ENCODE results near the gene CD300LD.

DNA sequence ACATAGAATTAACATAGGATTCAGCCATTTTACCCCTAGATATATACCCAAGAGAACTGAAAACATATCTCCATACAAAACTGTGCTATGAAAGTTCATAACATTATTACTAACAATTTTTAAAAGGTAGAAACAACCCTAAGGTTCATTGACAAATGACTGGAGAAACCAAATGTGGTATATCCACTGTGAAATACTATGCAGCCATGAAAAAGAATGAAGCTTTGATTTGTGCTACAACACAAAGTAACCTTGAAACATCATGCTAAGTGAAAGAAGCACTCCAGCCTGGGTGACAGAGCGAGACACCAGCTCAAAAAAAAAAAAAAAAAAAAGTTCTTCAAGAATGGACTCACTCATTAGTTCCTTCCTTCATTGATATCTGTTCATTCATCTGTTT, 580 bp downstream of the CD300LD start:
- TF ChIP-seq, protein P1, sequence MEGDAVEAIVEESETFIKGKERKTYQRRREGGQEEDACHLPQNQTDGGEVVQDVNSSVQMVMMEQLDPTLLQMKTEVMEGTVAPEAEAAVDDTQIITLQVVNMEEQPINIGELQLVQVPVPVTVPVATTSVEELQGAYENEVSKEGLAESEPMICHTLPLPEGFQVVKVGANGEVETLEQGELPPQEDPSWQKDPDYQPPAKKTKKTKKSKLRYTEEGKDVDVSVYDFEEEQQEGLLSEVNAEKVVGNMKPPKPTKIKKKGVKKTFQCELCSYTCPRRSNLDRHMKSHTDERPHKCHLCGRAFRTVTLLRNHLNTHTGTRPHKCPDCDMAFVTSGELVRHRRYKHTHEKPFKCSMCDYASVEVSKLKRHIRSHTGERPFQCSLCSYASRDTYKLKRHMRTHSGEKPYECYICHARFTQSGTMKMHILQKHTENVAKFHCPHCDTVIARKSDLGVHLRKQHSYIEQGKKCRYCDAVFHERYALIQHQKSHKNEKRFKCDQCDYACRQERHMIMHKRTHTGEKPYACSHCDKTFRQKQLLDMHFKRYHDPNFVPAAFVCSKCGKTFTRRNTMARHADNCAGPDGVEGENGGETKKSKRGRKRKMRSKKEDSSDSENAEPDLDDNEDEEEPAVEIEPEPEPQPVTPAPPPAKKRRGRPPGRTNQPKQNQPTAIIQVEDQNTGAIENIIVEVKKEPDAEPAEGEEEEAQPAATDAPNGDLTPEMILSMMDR (conservative IDR thresholded peaks at IDR 0.05; ENCODE audit: low read length) = no peak
- TF ChIP-seq EZH2phosphoT487 (IDR thresholded peaks at IDR 0.05; ENCODE audit: borderline replicate concordance, low read depth, low read length) = no peak

All from OCI-LY7 (cell line).